Caco-2 (cell line): ENCODE data around the gene KNDC1. TPM values are rescaled to one million over a fixed set of nuclear protein-coding genes. Genes with fewer than 3 reads are reported as not detected.

Experiments used
- BruUV-seq: library from RNA; stranded (reverse); fragments of 400-500 nt; replicated peaks from 2 replicates; lab custom pipeline; 2021; lab: Mats Ljungman, UMichigan
- CTCF ChIA-PET: fragments of 300-600 bp; sonication (Branson Sonifier 250); formaldehyde crosslinking; loops from one replicate; lab custom pipeline; 2022; ENCODE audit warnings: antibody characterized with exemption; lab: Charles Lee
- POLR2A ChIA-PET: fragments of 300-600 bp; sonication (Branson Sonifier 250); formaldehyde crosslinking; loops from one replicate; lab custom pipeline; 2022; ENCODE audit warnings: antibody characterized with exemption; lab: Charles Lee
- DNase-seq, 2 experiments: peaks; one replicate each; pipeline versions ENCODE4 v3.0.0 to v3.0.0-alpha.2; 2020 to 2022
- H3K27me3 ChIP-seq: replicated peaks from 2 replicates; pipeline ENCODE4 v1.6.0; 2011; ENCODE audit warnings: low read length; ENCODE audit not compliant: control insufficient read depth, insufficient read depth
- H3K36me3 ChIP-seq: 2 replicates; pipeline ENCODE4 v1.5.1; 2011; ENCODE audit warnings: low read length; ENCODE audit not compliant: control insufficient read depth, insufficient read depth
- H3K4me1 ChIP-seq: fragments of 250-450 bp; sonication (Bioruptor Pico); 2 replicates; pipeline ENCODE4 v1.5.1; 2020; ENCODE audit warnings: mild to moderate bottlenecking
- H3K4me3 ChIP-seq: 2 replicates; pipeline ENCODE4 v1.5.1; 2011; ENCODE audit warnings: low read depth, mild to moderate bottlenecking, control low read depth, low read length
- H3K9me3 ChIP-seq: fragments of 250-450 bp; sonication (Bioruptor Pico); 2 replicates; pipeline ENCODE4 v1.5.1; 2020; ENCODE audit warnings: mild to moderate bottlenecking, moderate library complexity
- H3K27ac Mint-ChIP-seq: one replicate; pipeline ENCODE4 v1.8.0; 2022; ENCODE audit warnings: mixed read lengths; ENCODE audit not compliant: unreplicated experiment
- H3K27me3 Mint-ChIP-seq: one replicate; pipeline ENCODE4 v1.8.0; 2022; ENCODE audit warnings: mixed read lengths; ENCODE audit not compliant: insufficient read depth, unreplicated experiment
- H3K36me3 Mint-ChIP-seq: one replicate; pipeline ENCODE4 v1.8.0; 2022; ENCODE audit warnings: mild to moderate bottlenecking, mixed read lengths; ENCODE audit not compliant: insufficient read depth, unreplicated experiment
- H3K4me1 Mint-ChIP-seq: one replicate; pipeline ENCODE4 v1.8.0; 2022; ENCODE audit warnings: low read depth, mixed read lengths; ENCODE audit not compliant: unreplicated experiment
- H3K4me3 Mint-ChIP-seq: one replicate; pipeline ENCODE4 v1.8.0; 2022; ENCODE audit warnings: mild to moderate bottlenecking, moderate library complexity, mixed read lengths; ENCODE audit not compliant: unreplicated experiment
- H3K9me3 Mint-ChIP-seq: one replicate; pipeline ENCODE4 v1.8.0; 2022; ENCODE audit warnings: mixed read lengths; ENCODE audit not compliant: unreplicated experiment
- intact Hi-C: fragments of 100-400 bp; cut with micrococcal nuclease; formaldehyde crosslinking; loops from one replicate; pipeline ENCODE4 v1.10.0; 2022; ENCODE audit not compliant: unreplicated experiment
- total RNA-seq: library from RNA; stranded (reverse); gene quantifications from 2 replicates; pipeline ENCODE4 v1.2.3, GENCODE V29; 2022
- TF ChIP-seq, protein P1 (sequence below), 2 experiments: fragments of 200-600 bp in 1 of 2; IDR thresholded peaks; 1 replicate in 1 of 2; 2 replicates in 1 of 2; pipeline versions ENCODE4 v1.5.1 to v1.8.0; 2011 to 2022; ENCODE audit warnings: antibody characterized with exemption in 1 of 2, control low read depth in 1 of 2, inconsistent platforms in 1 of 2, low read depth in 1 of 2, low read length in 1 of 2, mild to moderate bottlenecking in 1 of 2, moderate library complexity in 1 of 2; ENCODE audit not compliant: insufficient read depth in 1 of 2, severe bottlenecking in 1 of 2, unreplicated experiment in 1 of 2

The KNDC1 gene
- total RNA-seq, 1 experiment from 2014 or later: 3.2 TPM

DNA sequence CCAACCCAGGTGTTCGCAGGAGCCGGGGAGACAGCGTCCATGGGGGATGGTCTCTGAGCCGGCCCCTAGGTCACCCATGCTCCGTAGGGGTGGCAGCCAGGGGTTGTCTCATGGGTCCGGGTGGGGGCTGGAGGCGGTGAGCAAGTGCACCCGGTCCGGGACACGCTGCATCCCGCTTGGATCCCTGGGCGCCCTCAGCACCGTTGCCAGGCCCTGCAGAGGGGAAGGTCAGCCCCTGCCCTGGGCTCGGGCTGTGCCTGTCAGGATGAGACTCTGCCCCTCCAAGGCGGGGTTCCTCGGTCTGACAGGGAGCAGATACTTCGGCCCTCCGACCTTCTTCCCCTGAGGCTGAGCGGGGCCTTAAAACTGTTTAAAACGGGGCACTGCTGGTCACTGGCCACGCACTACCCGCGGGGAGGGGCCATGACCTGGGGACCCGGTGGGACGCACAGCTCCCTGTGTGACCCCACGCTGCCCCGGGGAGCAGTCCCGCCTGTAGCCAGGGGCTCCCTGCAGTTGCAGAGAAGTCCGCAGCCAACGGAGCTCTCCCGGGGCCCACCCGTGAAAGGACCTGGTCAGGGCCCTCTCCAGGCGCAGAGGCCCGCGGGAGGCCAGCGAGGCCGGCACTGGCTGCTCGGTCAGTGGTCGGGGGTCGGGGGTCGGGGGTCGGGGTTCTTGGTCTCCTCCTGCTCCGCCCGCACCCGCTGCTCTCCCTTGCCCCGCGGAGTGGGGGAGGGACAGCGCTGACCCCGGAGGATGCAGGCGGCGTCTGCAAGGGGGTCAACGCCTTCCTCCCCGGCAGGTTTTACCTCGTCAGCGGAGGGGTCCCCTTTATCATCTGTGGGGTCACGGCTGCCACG, 33.4 kb upstream of the KNDC1 start:
- Mint-ChIP-seq H3K4me3 (no peak overlapping the region), H3K9me3 (no peaks in the 10 kb centered on the region), H3K27me3 (peaks cover 19% of the 10 kb centered on the region), H3K27ac (no peak overlapping the region), H3K4me1 (peaks cover 7% of the 10 kb centered on the region), H3K36me3 (peaks cover 6% of the 10 kb centered on the region)
- ChIA-PET POLR2A (no interaction called here), CTCF (interaction anchor here (1.2 kb wide), 1 partner anchor 188 kb away, joined by 9 read pairs; no protein-coding TSS in a partner anchor)
- Histone ChIP-seq H3K9me3 (peaks cover 8% of the 10 kb centered on the region), H3K4me3 (no peak overlapping the region), H3K27me3 (no peaks in the 10 kb centered on the region; the same call in 1 of the 2 replicates), H3K4me1 (no peaks in the 10 kb centered on the region; the same call in 1 of the 2 replicates), H3K36me3 (no peaks in the 10 kb centered on the region)
- no TSS peak for BruUV-seq
- intact Hi-C loops: no loop called here
- peak in 1 of 2 experiments; percentile 35 for DNase-seq
- TF ChIP-seq, protein P1, sequence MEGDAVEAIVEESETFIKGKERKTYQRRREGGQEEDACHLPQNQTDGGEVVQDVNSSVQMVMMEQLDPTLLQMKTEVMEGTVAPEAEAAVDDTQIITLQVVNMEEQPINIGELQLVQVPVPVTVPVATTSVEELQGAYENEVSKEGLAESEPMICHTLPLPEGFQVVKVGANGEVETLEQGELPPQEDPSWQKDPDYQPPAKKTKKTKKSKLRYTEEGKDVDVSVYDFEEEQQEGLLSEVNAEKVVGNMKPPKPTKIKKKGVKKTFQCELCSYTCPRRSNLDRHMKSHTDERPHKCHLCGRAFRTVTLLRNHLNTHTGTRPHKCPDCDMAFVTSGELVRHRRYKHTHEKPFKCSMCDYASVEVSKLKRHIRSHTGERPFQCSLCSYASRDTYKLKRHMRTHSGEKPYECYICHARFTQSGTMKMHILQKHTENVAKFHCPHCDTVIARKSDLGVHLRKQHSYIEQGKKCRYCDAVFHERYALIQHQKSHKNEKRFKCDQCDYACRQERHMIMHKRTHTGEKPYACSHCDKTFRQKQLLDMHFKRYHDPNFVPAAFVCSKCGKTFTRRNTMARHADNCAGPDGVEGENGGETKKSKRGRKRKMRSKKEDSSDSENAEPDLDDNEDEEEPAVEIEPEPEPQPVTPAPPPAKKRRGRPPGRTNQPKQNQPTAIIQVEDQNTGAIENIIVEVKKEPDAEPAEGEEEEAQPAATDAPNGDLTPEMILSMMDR (IDR thresholded peaks at IDR 0.05; ENCODE audit: insufficient read depth in 1 of 2, low read depth in 1 of 2, low read length in 1 of 2, severe bottlenecking in 1 of 2, unreplicated experiment in 1 of 2): no peak

DNA sequence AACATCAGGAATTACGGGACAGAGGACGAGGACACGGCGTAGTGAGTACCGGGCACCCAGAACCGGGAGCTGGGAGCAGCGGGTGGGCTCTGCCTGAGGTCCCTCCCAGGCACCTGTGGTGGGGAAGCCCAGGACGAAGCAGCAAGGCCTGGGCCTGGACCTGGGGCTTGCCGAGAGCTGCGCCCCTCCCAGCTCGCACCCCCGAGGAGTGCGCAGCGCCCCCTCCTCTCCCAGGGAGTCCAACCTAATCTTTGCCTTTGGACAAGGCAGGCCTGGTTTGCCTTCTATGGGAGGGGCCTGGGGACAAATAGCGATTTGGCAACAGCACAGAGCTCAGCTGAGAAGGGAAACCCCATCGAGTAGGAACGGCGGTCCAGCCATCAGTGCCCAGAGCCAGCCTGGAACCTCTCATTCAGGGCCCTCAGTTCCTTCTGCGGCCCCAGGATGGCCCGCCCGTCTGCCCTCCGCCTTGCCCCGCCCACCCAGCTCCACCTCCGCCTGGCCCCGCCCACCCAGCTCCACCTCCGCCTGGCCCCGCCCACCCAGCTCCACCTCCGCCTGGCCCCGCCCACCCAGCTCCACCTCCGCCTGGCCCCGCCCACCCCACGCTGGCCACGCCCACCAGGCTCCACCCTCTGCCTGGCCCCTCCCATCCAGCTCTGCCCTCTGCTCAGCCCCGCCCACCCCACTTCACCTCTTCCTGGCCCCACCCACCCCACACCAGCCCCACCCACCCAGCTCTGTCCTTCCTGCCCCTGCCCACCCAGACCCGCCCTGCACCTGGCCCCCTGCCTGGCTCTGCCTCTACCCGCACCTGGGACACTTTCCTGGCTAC, 32.5 kb upstream of the KNDC1 start:
- TF ChIP-seq, protein P1 (IDR thresholded peaks at IDR 0.05; ENCODE audit: insufficient read depth in 1 of 2, low read depth in 1 of 2, low read length in 1 of 2, severe bottlenecking in 1 of 2, unreplicated experiment in 1 of 2): no peak
- no peaks in the 10 kb centered on the region; the same call in 1 of the 2 replicates for H3K4me1 ChIP-seq
- Mint-ChIP-seq H3K4me1 (peaks cover 7% of the 10 kb centered on the region), H3K27me3 (peaks cover 22% of the 10 kb centered on the region), H3K36me3 (peaks cover 6% of the 10 kb centered on the region), H3K4me3 (no peak overlapping the region), H3K27ac (no peak overlapping the region), H3K9me3 (no peaks in the 10 kb centered on the region)
- ChIA-PET POLR2A (interaction anchor here (0.6 kb wide), 3 partner anchors 12 to 189 kb away, joined by 3 to 7 read pairs (median 5); no protein-coding TSS in a partner anchor), CTCF (interaction anchor here (0.6 to 1.2 kb wide), 2 partner anchors 180 to 189 kb away, joined by 3 to 9 read pairs; no protein-coding TSS in a partner anchor)
- peaks cover 8% of the 10 kb centered on the region for H3K9me3 ChIP-seq
- H3K36me3 ChIP-seq: no peaks in the 10 kb centered on the region
- intact Hi-C loops: no loop called here
- BruUV-seq: no TSS peak
- no peaks in the 10 kb centered on the region; the same call in 1 of the 2 replicates for H3K27me3 ChIP-seq
- H3K4me3 ChIP-seq: no peak overlapping the region
- DNase-seq: peak; percentile 67 to 77
